NCI-H1417 treated with DMSO at 0.1 percent for 48 hours (cell line): ENCODE data around the gene ZC3H18.

Experiments used
- DNase-seq: peaks from one replicate; lab custom pipeline; 2025; lab: John Stamatoyannopoulos, UW

ZC3H18 gene

GRCh38 chr16:88533381-88533917 lies 36.8 kb upstream of the ZC3H18 start:
- DNase-seq, result no peak

GRCh38 chr16:88533932-88534637 lies 36.1 kb upstream of the ZC3H18 start:
- no peak for DNase-seq

GRCh38 chr16:88534638-88535190 lies 35.5 kb upstream of the ZC3H18 start:
- no peak for DNase-seq

GRCh38 chr16:88535191-88535856 lies 34.9 kb upstream of the ZC3H18 start:
- DNase-seq, result no peak

- no peak for DNase-seq
Observed at GRCh38 chr16:88535857-88536222, 34.4 kb upstream of the ZC3H18 start.

GRCh38 chr16:88536510-88536909 lies 33.7 kb upstream of the ZC3H18 start:
- no peak for DNase-seq

- DNase-seq, result no peak
Observed at GRCh38 chr16:88536971-88537751, 33.0 kb upstream of the ZC3H18 start.

- DNase-seq, result no peak
Observed at GRCh38 chr16:88537859-88538258, 32.3 kb upstream of the ZC3H18 start.

- no peak for DNase-seq
Observed at GRCh38 chr16:88538366-88539060, 31.7 kb upstream of the ZC3H18 start.

GRCh38 chr16:88539261-88539651 lies 30.9 kb upstream of the ZC3H18 start:
- DNase-seq, result no peak

- DNase-seq, result no peak
Observed at GRCh38 chr16:88539652-88540345, 30.4 kb upstream of the ZC3H18 start.

GRCh38 chr16:88540346-88540977 lies 29.7 kb upstream of the ZC3H18 start:
- no peak for DNase-seq

- DNase-seq, result no peak
Observed at GRCh38 chr16:88541831-88542616, 28.2 kb upstream of the ZC3H18 start.

- no peak for DNase-seq
Observed at GRCh38 chr16:88543230-88543813, 26.9 kb upstream of the ZC3H18 start.

GRCh38 chr16:88545781-88546180 lies 24.4 kb upstream of the ZC3H18 start:
- DNase-seq, result no peak

GRCh38 chr16:88548131-88548874 lies 21.9 kb upstream of the ZC3H18 start:
- DNase-seq, result no peak

GRCh38 chr16:88548985-88549384 lies 21.2 kb upstream of the ZC3H18 start:
- no peak for DNase-seq

- DNase-seq, result no peak
Observed at GRCh38 chr16:88549671-88550245, 20.4 kb upstream of the ZC3H18 start.
